Activated T-helper 9 cell treated with anti-CD3 and anti-CD28 coated beads, Interleukin-2, amount 50 U/mL, for 16 hours (primary cell): Measurements from ENCODE around the gene PAIP2.
"Not testable (repeated sequence)": the region's sequence is repeated elsewhere in the genome, so short reads cannot be mapped to it uniquely, and the experiment has no call there.

Experiments
- DNase-seq: peaks from one replicate; pipeline ENCODE4 v3.0.0-alpha.2; 2020; ENCODE audit warnings: low read depth

The PAIP2 gene

GRCh38 chr5:139392324-139392677, 50.6 kb downstream of the PAIP2 start:
- peak; percentile 16 for DNase-seq

- DNase-seq, result peak; percentile 71
These were observed 51.2 kb downstream of the PAIP2 start for GRCh38 chr5:139392678-139393496.

GRCh38 chr5:139393497-139394122, 52.0 kb downstream of the PAIP2 start:
- no peak for DNase-seq

- peak; percentile 64 for DNase-seq
These were observed 52.5 kb downstream of the PAIP2 start for GRCh38 chr5:139394123-139394653.

GRCh38 chr5:139394654-139395566, 53.3 kb downstream of the PAIP2 start, which contains the start of gene PROB1:
PROB1 (minus strand) TSS chr5:139395104; CDS start chr5:139395081, 23 bp downstream.
- DNase-seq, result no peak

GRCh38 chr5:139395844-139396640, 54.4 kb downstream of the PAIP2 start:
- DNase-seq, result no peak

GRCh38 chr5:139396691-139397090, 55.0 kb downstream of the PAIP2 start:
- DNase-seq, result no peak

GRCh38 chr5:139397921-139398320, 56.3 kb downstream of the PAIP2 start:
- no peak for DNase-seq

- DNase-seq, result no peak
These were observed 58.0 kb downstream of the PAIP2 start for GRCh38 chr5:139399501-139400121.

- DNase-seq, result no peak
These were observed 59.9 kb downstream of the PAIP2 start for GRCh38 chr5:139401546-139401945.

GRCh38 chr5:139402561-139403158, 61.0 kb downstream of the PAIP2 start:
- DNase-seq, result no peak

GRCh38 chr5:139403418-139403786, 61.7 kb downstream of the PAIP2 start:
- DNase-seq, result no peak

GRCh38 chr5:139403787-139404483, 62.3 kb downstream of the PAIP2 start, which contains the start of gene SPATA24:
SPATA24 (minus strand) TSS chr5:139404089; CDS start chr5:139404060, 29 bp downstream.
- peak; percentile 98 for DNase-seq

GRCh38 chr5:139404484-139404840, 62.8 kb downstream of the PAIP2 start:
- no peak for DNase-seq

- DNase-seq, result no peak
These were observed 65.3 kb downstream of the PAIP2 start for GRCh38 chr5:139406963-139407362.

GRCh38 chr5:139407517-139407916, 65.9 kb downstream of the PAIP2 start:
- DNase-seq, result no peak

- no peak for DNase-seq
These were observed 66.5 kb downstream of the PAIP2 start for GRCh38 chr5:139408191-139408590.

- DNase-seq, result not testable (repeated sequence)
These were observed 67.5 kb downstream of the PAIP2 start for GRCh38 chr5:139409116-139409515.

GRCh38 chr5:139410121-139410992, 68.7 kb downstream of the PAIP2 start:
- no peak for DNase-seq
